HepG2 (cell line): Measurements from ENCODE around the gene MTIF2. TPM values are rescaled to one million over a fixed set of nuclear protein-coding genes. Genes with fewer than 3 reads are reported as not detected.

Experiments
- ARNT ChIP-seq: fragments of 450-650 bp; IDR thresholded peaks from 2 replicates; pipeline ENCODE4 v1.6.1; 2017
- ATAD3A ChIP-seq: sonication (generic); formaldehyde crosslinking; IDR thresholded peaks from 2 replicates; pipeline ENCODE4 v1.4.0; 2020; ENCODE audit warnings: missing genetic modification reagents
- FIP1L1 ChIP-seq: fragments of 200-400 bp; formaldehyde crosslinking; IDR thresholded peaks from 2 replicates; pipeline ENCODE4 v1.6.1; 2018; ENCODE audit warnings: low read depth, mild to moderate bottlenecking, low read length, moderate library complexity, borderline replicate concordance; ENCODE audit not compliant: insufficient read depth
- FOXA3 ChIP-seq: IDR thresholded peaks from 2 replicates; pipeline ENCODE4 v1.6.1; 2016; ENCODE audit warnings: missing genetic modification reagents, missing compliant biosample characterization
- LCORL ChIP-seq, 2 experiments: fragments of 450-650 bp in 1 of 2; sonication (generic) in 1 of 2; formaldehyde crosslinking in 1 of 2; IDR thresholded peaks; 2 replicates each; pipeline versions ENCODE4 v1.5.0 to v1.6.1; 2017 to 2020; ENCODE audit warnings: antibody characterized with exemption in 1 of 2, missing genetic modification reagents in 1 of 2
- MIER2 ChIP-seq: IDR thresholded peaks from 2 replicates; pipeline ENCODE4 v1.6.1; 2016; ENCODE audit warnings: missing biosample characterization, missing genetic modification reagents
- NCOA1 ChIP-seq: sonication (generic); formaldehyde crosslinking; IDR thresholded peaks from 2 replicates; pipeline ENCODE4 v1.9.0; 2021; ENCODE audit warnings: missing genetic modification reagents
- NFE2L1 ChIP-seq: sonication (generic); formaldehyde crosslinking; IDR thresholded peaks from 2 replicates; pipeline ENCODE4 v1.4.0; 2020; ENCODE audit warnings: missing genetic modification reagents, mild to moderate bottlenecking, borderline replicate concordance
- PATZ1 ChIP-seq: sonication (generic); formaldehyde crosslinking; IDR thresholded peaks from 2 replicates; pipeline ENCODE4 v1.4.0; 2020; ENCODE audit warnings: missing genetic modification reagents
- POLR2AphosphoS5 ChIP-seq: IDR thresholded peaks from 2 replicates; pipeline ENCODE4 v1.6.1; 2012; ENCODE audit warnings: low read depth, low read length
- SAP130 ChIP-seq: IDR thresholded peaks from 2 replicates; pipeline ENCODE4 v1.6.1; 2016; ENCODE audit warnings: low read depth
- TBX2 ChIP-seq: sonication (generic); formaldehyde crosslinking; IDR thresholded peaks from 2 replicates; pipeline ENCODE4 v1.5.0; 2020; ENCODE audit warnings: missing genetic modification reagents, mild to moderate bottlenecking, borderline replicate concordance
- YEATS4 ChIP-seq: sonication (generic); formaldehyde crosslinking; IDR thresholded peaks from 2 replicates; pipeline ENCODE4 v1.4.0; 2020; ENCODE audit warnings: missing genetic modification reagents, borderline replicate concordance
- ZKSCAN8 ChIP-seq: IDR thresholded peaks from 2 replicates; pipeline ENCODE4 v1.6.1; 2016; ENCODE audit warnings: borderline replicate concordance, missing genetic modification reagents, missing compliant biosample characterization
- ZNF138 ChIP-seq: sonication (generic); formaldehyde crosslinking; IDR thresholded peaks from 2 replicates; pipeline ENCODE4 v1.5.0; 2020; ENCODE audit warnings: mild to moderate bottlenecking, low read depth, missing genetic modification reagents
- ZNF503 ChIP-seq: sonication (generic); formaldehyde crosslinking; IDR thresholded peaks from 2 replicates; pipeline ENCODE4 v1.4.0; 2020; ENCODE audit warnings: missing genetic modification reagents
- ZNF703 ChIP-seq: sonication (generic); formaldehyde crosslinking; IDR thresholded peaks from 2 replicates; pipeline ENCODE4 v1.5.1; 2020; ENCODE audit warnings: missing genetic modification reagents, mild to moderate bottlenecking, moderate library complexity, borderline replicate concordance
- ZSCAN29 ChIP-seq: sonication (generic); formaldehyde crosslinking; conservative IDR thresholded peaks from 2 replicates; pipeline ENCODE4 v1.4.0; 2020; ENCODE audit warnings: mild to moderate bottlenecking, missing genetic modification reagents
- polyA plus RNA-seq, 8 experiments: library from polyadenylated mRNA; depleted of rRNA in 3 of 8; stranded (reverse) in 7 of 8; unstranded in 1 of 8; fragments of >200 nt; fragmentation: Illumina TruSeq in 4 of 8; extraction: Trizol in 4 of 8; gene quantifications; 2 replicates each; pipeline versions ENCODE4 v1.2.1 to v1.2.3, GENCODE V29; 2011 to 2016; ENCODE audit warnings: low read depth in 4 of 8, missing spikeins in 1 of 8, mixed read lengths in 1 of 8; ENCODE audit not compliant: insufficient read depth in 1 of 8
- total RNA-seq, 5 experiments: library from RNA; depleted of rRNA; stranded (reverse); fragments of >200 nt; fragmentation: Illumina TruSeq; extraction: Trizol; gene quantifications; 2 replicates each; pipeline ENCODE4 v1.2.3, GENCODE V29; 2016; ENCODE audit warnings: low read depth in 1 of 5
- TF ChIP-seq, protein P1 (sequence below): sonication (generic); formaldehyde crosslinking; IDR thresholded peaks from 2 replicates; pipeline ENCODE4 v1.4.0; 2020; ENCODE audit warnings: low read depth, missing genetic modification reagents
- TF ChIP-seq, protein P2 (sequence below): sonication (generic); formaldehyde crosslinking; IDR thresholded peaks from 2 replicates; pipeline ENCODE4 v1.4.0; 2020; ENCODE audit warnings: missing genetic modification reagents

Gene MTIF2
- total and polyA plus RNA-seq, 2 of the 13 experiments (the other 11 are each of a cell fraction or from before 2014, with no cell fraction given) = 32.1 to 92.1 TPM

DNA sequence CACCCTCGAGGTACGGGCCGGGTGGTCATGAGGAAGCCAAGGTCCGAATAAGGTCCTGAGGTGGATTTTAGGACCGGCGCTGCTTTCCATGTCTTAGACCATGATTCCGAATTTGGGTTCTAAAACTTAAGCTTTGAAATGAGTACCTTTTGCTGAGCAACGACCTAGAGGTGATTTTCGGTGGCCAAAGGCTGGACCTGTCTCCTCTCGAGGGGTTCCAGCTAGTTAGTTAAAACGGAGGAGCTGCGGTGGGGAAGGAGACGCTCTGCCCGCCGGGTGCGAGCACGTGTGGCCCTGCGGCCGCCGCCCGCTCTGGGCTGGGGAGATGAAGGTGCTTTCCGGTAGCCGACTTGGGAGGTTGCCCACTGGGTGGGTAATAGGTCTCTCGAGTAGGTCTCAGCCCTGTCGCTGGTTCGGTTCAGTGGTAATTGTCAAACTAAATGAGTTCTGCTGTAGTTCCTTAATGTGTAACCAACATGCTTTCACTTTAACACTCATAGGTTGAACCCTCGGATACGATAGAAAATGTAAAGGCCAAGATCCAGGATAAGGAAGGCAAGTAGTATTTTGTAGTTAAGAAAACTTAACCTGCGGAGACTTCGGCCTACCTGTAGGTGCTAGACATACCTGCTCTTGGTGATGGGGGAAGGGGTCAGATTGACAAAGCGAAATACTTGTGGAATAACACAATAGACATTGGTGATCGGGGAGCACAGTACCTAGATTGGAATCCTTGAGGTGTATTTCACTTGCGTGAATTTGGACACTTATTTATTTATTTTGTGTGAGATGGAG, 36.0 kb downstream of the MTIF2 start (continued):
- no peak for TF ChIP-seq PATZ1 (CRISPR knock-in tag)
- TF ChIP-seq POLR2AphosphoS5 = peak; percentile 28; the same call in 1 of the 2 replicates
- TF ChIP-seq ZNF138 (CRISPR knock-in tag) = peak; percentile 7; the same call in 1 of the 2 replicates
- no peak for TF ChIP-seq ZNF503 (CRISPR knock-in tag)
- TF ChIP-seq FOXA3 (CRISPR knock-in tag) = no peak
- TF ChIP-seq YEATS4 (CRISPR knock-in tag) = 0 out of 2 replicates have a peak, but pooled peaks have one; percentile 48
- no peak for TF ChIP-seq ZKSCAN8 (CRISPR knock-in tag)
- no peak for TF ChIP-seq ATAD3A (CRISPR knock-in tag)
- 0 out of 2 replicates have a peak, but pooled peaks have one; percentile 88 for TF ChIP-seq ZSCAN29 (CRISPR knock-in tag)
- TF ChIP-seq SAP130 = peak; percentile 11
- TF ChIP-seq LCORL (IDR thresholded peaks at IDR 0.05) = no peak
- TF ChIP-seq LCORL (CRISPR knock-in tag; IDR thresholded peaks at IDR 0.05) = 0 out of 2 replicates have a peak, but pooled peaks have one; percentile 5
- no peak for TF ChIP-seq ZNF703 (CRISPR knock-in tag)
- no peak for TF ChIP-seq MIER2
- TF ChIP-seq ARNT = no peak
- TF ChIP-seq, protein P1, sequence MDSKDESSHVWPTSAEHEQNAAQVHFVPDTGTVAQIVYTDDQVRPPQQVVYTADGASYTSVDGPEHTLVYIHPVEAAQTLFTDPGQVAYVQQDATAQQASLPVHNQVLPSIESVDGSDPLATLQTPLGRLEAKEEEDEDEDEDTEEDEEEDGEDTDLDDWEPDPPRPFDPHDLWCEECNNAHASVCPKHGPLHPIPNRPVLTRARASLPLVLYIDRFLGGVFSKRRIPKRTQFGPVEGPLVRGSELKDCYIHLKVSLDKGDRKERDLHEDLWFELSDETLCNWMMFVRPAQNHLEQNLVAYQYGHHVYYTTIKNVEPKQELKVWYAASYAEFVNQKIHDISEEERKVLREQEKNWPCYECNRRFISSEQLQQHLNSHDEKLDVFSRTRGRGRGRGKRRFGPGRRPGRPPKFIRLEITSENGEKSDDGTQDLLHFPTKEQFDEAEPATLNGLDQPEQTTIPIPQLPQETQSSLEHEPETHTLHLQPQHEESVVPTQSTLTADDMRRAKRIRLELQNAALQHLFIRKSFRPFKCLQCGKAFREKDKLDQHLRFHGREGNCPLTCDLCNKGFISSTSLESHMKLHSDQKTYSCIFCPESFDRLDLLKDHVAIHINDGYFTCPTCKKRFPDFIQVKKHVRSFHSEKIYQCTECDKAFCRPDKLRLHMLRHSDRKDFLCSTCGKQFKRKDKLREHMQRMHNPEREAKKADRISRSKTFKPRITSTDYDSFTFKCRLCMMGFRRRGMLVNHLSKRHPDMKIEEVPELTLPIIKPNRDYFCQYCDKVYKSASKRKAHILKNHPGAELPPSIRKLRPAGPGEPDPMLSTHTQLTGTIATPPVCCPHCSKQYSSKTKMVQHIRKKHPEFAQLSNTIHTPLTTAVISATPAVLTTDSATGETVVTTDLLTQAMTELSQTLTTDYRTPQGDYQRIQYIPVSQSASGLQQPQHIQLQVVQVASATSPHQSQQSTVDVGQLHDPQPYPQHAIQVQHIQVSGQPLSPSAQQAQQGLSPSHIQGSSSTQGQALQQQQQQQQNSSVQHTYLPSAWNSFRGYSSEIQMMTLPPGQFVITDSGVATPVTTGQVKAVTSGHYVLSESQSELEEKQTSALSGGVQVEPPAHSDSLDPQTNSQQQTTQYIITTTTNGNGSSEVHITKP (CRISPR knock-in tag) = no peak
- TF ChIP-seq FIP1L1 = no peak
- no peak for TF ChIP-seq NFE2L1 (CRISPR knock-in tag)
- TF ChIP-seq NCOA1 (CRISPR knock-in tag) = 0 out of 2 replicates have a peak, but pooled peaks have one; percentile 11
- TF ChIP-seq TBX2 = 0 out of 2 replicates have a peak, but pooled peaks have one; percentile 6
- TF ChIP-seq, protein P2, sequence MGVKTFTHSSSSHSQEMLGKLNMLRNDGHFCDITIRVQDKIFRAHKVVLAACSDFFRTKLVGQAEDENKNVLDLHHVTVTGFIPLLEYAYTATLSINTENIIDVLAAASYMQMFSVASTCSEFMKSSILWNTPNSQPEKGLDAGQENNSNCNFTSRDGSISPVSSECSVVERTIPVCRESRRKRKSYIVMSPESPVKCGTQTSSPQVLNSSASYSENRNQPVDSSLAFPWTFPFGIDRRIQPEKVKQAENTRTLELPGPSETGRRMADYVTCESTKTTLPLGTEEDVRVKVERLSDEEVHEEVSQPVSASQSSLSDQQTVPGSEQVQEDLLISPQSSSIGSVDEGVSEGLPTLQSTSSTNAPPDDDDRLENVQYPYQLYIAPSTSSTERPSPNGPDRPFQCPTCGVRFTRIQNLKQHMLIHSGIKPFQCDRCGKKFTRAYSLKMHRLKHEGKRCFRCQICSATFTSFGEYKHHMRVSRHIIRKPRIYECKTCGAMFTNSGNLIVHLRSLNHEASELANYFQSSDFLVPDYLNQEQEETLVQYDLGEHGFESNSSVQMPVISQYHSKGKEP (CRISPR knock-in tag) = no peak
